ENCODE data around the gene RNGTT. TPM values are rescaled to one million over a fixed set of nuclear protein-coding genes. Genes with fewer than 3 reads are reported as not detected.

Gene RNGTT
- polyA plus RNA-seq, 1 donor (not counting 4 experiments of a cell fraction or from before 2014, with no cell fraction given), result 9.7 TPM

- H3K9me3 ChIP-seq (ENCODE audit: control insufficient read depth, low read depth, low read length), result no peaks in the 10 kb centered on the region
- no peaks in the 10 kb centered on the region for H3K27me3 ChIP-seq (ENCODE audit: control insufficient read depth, extremely low read depth, insufficient read depth, low read length)
- dilution Hi-C loops (cut with MboI; ENCODE audit: extremely low pct_ligation_motif_present, low sequenced_read_pairs), result no loop called here
- DNase-seq (ENCODE audit: low read depth, low spot score) (no peak), FAIRE-seq (no peak)
- TF ChIP-seq, protein P1, sequence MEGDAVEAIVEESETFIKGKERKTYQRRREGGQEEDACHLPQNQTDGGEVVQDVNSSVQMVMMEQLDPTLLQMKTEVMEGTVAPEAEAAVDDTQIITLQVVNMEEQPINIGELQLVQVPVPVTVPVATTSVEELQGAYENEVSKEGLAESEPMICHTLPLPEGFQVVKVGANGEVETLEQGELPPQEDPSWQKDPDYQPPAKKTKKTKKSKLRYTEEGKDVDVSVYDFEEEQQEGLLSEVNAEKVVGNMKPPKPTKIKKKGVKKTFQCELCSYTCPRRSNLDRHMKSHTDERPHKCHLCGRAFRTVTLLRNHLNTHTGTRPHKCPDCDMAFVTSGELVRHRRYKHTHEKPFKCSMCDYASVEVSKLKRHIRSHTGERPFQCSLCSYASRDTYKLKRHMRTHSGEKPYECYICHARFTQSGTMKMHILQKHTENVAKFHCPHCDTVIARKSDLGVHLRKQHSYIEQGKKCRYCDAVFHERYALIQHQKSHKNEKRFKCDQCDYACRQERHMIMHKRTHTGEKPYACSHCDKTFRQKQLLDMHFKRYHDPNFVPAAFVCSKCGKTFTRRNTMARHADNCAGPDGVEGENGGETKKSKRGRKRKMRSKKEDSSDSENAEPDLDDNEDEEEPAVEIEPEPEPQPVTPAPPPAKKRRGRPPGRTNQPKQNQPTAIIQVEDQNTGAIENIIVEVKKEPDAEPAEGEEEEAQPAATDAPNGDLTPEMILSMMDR (optimal IDR thresholded peaks at IDR 0.05 in 1 of 3, IDR thresholded peaks at IDR 0.05 in 1 of 3, conservative IDR thresholded peaks at IDR 0.05 in 1 of 3; ENCODE audit: extremely low read depth in 1 of 3, insufficient read depth in 2 of 3, low read length in 3 of 3), result no peak
- TF ChIP-seq EZH2 (IDR thresholded peaks at IDR 0.05; ENCODE audit: low read length), result no peak
- H3K79me2 ChIP-seq (ENCODE audit: control insufficient read depth, insufficient read depth, low read length), result peaks cover 14% of the 10 kb centered on the region
- H2AFZ ChIP-seq (ENCODE audit: control insufficient read depth, low read length), result no peak overlapping the region
- no peaks in the 10 kb centered on the region for H4K20me1 ChIP-seq (ENCODE audit: control insufficient read depth, extremely low read depth, insufficient read depth, low read length)
- no peak overlapping the region for H3K9ac ChIP-seq (ENCODE audit: control insufficient read depth, extremely low read depth, insufficient read depth, low read length)
- no peaks in the 10 kb centered on the region for H3K36me3 ChIP-seq (ENCODE audit: control insufficient read depth in 2 of 2, extremely low read depth in 1 of 2, insufficient read depth in 2 of 2, low read length in 2 of 2)
- H3K9me1 ChIP-seq (ENCODE audit: control insufficient read depth, extremely low read depth, insufficient read depth, low read length), result no peaks in the 10 kb centered on the region
- H3K4me1 ChIP-seq (ENCODE audit: control insufficient read depth, extremely low read depth, insufficient read depth, low read length), result peaks cover 8% of the 10 kb centered on the region
- H3K4me3 ChIP-seq (ENCODE audit: control insufficient read depth in 2 of 3, extremely low read depth in 1 of 3, insufficient read depth in 2 of 3, low read depth in 1 of 3, low read length in 3 of 3), result no peak overlapping the region
- no peak overlapping the region for H3K27ac ChIP-seq (ENCODE audit: control insufficient read depth, insufficient read depth, low read length)
- no peak overlapping the region for H3K4me2 ChIP-seq (ENCODE audit: control insufficient read depth, extremely low read depth, insufficient read depth, low read depth, low read length)
Measured at GRCh38 chr6:88914895-88915598, 48.4 kb downstream of the RNGTT start.

DNA sequence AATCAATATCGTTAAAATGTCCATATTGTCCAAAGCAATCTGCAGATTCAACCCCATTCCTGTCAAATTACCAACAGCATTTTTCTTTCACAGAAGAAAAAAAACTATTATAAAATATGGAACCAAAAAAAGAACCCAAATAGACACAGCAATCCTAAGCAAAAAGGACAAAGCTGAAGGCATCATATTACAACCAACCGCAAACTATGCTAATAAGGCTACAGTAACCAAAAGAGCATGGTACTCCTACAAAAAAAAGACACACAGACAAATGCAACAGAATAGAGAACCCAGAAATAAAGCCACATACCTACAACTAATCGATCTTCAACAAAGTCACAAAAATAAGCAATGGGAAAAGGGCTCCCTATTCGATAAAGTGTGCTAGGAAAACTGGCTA is 49.2 kb downstream of the RNGTT start:
- no peak for DNase-seq (ENCODE audit: low read depth, low spot score)
- Histone ChIP-seq H3K9me3 (ENCODE audit: control insufficient read depth, low read depth, low read length) (no peaks in the 10 kb centered on the region), H4K20me1 (ENCODE audit: control insufficient read depth, extremely low read depth, insufficient read depth, low read length) (no peaks in the 10 kb centered on the region), H3K4me1 (ENCODE audit: control insufficient read depth, extremely low read depth, insufficient read depth, low read length) (peaks cover 9% of the 10 kb centered on the region), H3K4me3 (ENCODE audit: control insufficient read depth in 2 of 3, extremely low read depth in 1 of 3, insufficient read depth in 2 of 3, low read depth in 1 of 3, low read length in 3 of 3) (no peak overlapping the region), H3K9ac (ENCODE audit: control insufficient read depth, extremely low read depth, insufficient read depth, low read length) (no peak overlapping the region), H3K79me2 (ENCODE audit: control insufficient read depth, insufficient read depth, low read length) (peaks cover 19% of the 10 kb centered on the region), H3K27me3 (ENCODE audit: control insufficient read depth, extremely low read depth, insufficient read depth, low read length) (no peaks in the 10 kb centered on the region), H3K4me2 (ENCODE audit: control insufficient read depth, extremely low read depth, insufficient read depth, low read depth, low read length) (no peak overlapping the region), H3K27ac (ENCODE audit: control insufficient read depth, insufficient read depth, low read length) (no peak overlapping the region), H2AFZ (ENCODE audit: control insufficient read depth, low read length) (no peak overlapping the region), H3K36me3 (ENCODE audit: control insufficient read depth in 2 of 2, extremely low read depth in 1 of 2, insufficient read depth in 2 of 2, low read length in 2 of 2) (no peaks in the 10 kb centered on the region), H3K9me1 (ENCODE audit: control insufficient read depth, extremely low read depth, insufficient read depth, low read length) (no peaks in the 10 kb centered on the region)
- FAIRE-seq, result no peak
- TF ChIP-seq, protein P1 (optimal IDR thresholded peaks at IDR 0.05 in 1 of 3, IDR thresholded peaks at IDR 0.05 in 1 of 3, conservative IDR thresholded peaks at IDR 0.05 in 1 of 3; ENCODE audit: extremely low read depth in 1 of 3, insufficient read depth in 2 of 3, low read length in 3 of 3), result no peak
- TF ChIP-seq EZH2 (IDR thresholded peaks at IDR 0.05; ENCODE audit: low read length), result no peak
- dilution Hi-C loops (cut with MboI; ENCODE audit: extremely low pct_ligation_motif_present, low sequenced_read_pairs), result no loop called here
